ENCODE measurements around the gene GSTO2.

GSTO2 gene

DNA sequence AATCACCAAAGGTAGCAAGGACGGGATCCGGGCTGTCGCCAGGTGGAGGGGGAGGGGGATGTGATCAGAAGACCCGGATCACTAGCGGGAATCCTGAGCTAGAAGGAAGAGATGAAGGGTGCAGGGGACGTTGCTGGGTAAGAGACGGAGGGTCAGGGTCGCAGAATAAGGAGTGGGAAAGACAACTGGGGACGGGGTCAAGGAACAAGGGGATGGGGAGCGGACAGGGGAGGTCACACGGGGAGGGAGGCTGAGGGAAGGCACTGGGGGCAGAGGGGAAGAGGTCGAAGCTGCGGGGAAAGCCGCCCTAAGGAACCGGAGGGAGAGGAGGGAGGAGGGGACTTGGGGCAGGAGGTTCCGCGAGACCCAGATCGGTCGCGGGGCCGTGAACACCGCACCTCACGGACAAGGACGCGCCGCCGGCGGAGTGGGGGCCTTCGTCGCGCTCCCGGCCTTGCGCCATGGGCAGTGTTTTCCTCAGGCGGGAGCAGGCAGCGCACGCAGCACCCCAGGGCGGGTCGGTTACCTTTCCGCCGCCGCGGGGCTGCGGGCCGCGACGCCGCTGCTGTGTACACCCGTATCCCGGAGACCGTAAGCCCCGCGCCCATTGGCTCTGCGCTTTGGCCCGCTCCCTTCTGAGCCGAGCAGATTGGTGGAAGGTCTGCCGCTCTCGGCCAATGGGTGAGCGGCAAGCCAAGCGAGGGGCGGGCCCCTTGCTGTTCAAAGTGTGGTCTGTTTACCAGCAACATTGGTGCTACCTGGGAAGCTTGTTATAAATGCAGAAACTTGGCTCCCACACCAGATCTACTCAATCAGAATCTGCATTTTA, 37.0 kb upstream of the GSTO2 start, which contains the start of gene CFAP43 (continued):
- no peak for TF ChIP-seq ZNF473 (tag by site-specific recombination; IDR thresholded peaks at IDR 0.05)
- TF ChIP-seq, protein P1, sequence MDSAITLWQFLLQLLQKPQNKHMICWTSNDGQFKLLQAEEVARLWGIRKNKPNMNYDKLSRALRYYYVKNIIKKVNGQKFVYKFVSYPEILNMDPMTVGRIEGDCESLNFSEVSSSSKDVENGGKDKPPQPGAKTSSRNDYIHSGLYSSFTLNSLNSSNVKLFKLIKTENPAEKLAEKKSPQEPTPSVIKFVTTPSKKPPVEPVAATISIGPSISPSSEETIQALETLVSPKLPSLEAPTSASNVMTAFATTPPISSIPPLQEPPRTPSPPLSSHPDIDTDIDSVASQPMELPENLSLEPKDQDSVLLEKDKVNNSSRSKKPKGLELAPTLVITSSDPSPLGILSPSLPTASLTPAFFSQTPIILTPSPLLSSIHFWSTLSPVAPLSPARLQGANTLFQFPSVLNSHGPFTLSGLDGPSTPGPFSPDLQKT (IDR thresholded peaks at IDR 0.05; ENCODE audit: borderline replicate concordance, low read depth, low read length): no peak
- TF ChIP-seq HOXD13 (CRISPR knock-in tag; IDR thresholded peaks at IDR 0.05; ENCODE audit: borderline replicate concordance): no peak
- peak; percentile 39; the same call in 1 of the 2 replicates for TF ChIP-seq ZNF629 (tag by site-specific recombination; IDR thresholded peaks at IDR 0.05)
- TF ChIP-seq, protein P2, sequence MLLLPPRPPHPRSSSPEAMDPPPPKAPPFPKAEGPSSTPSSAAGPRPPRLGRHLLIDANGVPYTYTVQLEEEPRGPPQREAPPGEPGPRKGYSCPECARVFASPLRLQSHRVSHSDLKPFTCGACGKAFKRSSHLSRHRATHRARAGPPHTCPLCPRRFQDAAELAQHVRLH (tag by site-specific recombination; IDR thresholded peaks at IDR 0.05): no peak; the same call in 1 of the 2 replicates
- no peak for TF ChIP-seq GLI2 (tag by site-specific recombination; IDR thresholded peaks at IDR 0.05; ENCODE audit: borderline replicate concordance, low read depth)
- TF ChIP-seq MZF1 (tag by site-specific recombination; IDR thresholded peaks at IDR 0.05; ENCODE audit: borderline replicate concordance): no peak; the same call in 1 of the 2 replicates

DNA sequence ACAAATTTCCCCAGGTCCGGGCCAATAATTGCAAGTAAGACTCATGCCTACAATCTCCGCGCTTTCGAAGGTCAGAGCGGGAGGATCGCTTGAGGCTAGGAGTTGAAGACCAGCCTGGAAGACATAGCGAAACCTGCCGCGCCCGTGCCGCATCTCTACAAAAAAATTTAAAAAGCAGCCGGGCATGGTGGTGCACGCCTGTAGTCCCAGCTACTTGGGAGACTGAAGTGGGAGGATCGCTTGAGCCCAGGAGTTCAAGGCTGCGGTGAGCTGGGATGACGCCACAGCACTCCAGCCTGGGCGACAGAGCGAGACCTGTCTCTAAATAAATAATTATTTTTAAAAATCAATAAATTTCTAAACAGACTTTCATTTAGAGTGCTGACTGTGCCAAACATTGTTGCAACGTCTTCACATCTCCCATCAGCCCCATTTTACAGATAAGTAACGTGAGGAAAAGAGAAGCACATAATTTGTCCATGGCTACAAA, 36.3 kb upstream of the GSTO2 start:
- POLR2A ChIA-PET: interaction anchor here (0.9 to 1.7 kb wide), 2 partner anchors 20 to 22 kb away, joined by 3 to 16 read pairs; partner anchors contain the start of gene GSTO1
- H3K9me3 ChIP-seq (ENCODE audit: control insufficient read depth, insufficient read depth, low read depth, low read length): no peaks in the 10 kb centered on the region
- H3K36me3 ChIP-seq (ENCODE audit: control insufficient read depth in 2 of 2, insufficient read depth in 1 of 2, low read length in 2 of 2): no peaks in the 10 kb centered on the region
- H3K27ac ChIP-seq (ENCODE audit: extremely low read depth, low read depth, low read length): no peak overlapping the region; the same call in 1 of the 2 replicates
- H3K4me3 ChIP-seq (ENCODE audit: low read depth, low read length): peak overlapping the region; percentile 56
- CTCF ChIA-PET: interaction anchor here (0.8 to 2.2 kb wide), 6 partner anchors 11 to 347 kb away, joined by 3 to 9 read pairs (median 3); partner anchors contain the start of gene GSTO1
- H3K4me1 ChIP-seq (ENCODE audit: control insufficient read depth, insufficient read depth, low read length): no peaks in the 10 kb centered on the region
- TF ChIP-seq ZNF112 (tag by site-specific recombination; IDR thresholded peaks at IDR 0.05) (no peak), ZNF274 (IDR thresholded peaks at IDR 0.05; ENCODE audit: low read length) (no peak), ZNF274 (tag by site-specific recombination; IDR thresholded peaks at IDR 0.05; ENCODE audit: borderline replicate concordance) (no peak), ZNF768 (tag by site-specific recombination; IDR thresholded peaks at IDR 0.05) (no peak), ZNF214 (tag by site-specific recombination; IDR thresholded peaks at IDR 0.05; ENCODE audit: borderline replicate concordance) (no peak), ZNF776 (tag by site-specific recombination; IDR thresholded peaks at IDR 0.05; ENCODE audit: borderline replicate concordance) (no peak), ZNF561 (tag by site-specific recombination; IDR thresholded peaks at IDR 0.05; ENCODE audit: borderline replicate concordance) (no peak), ZNF146 (tag by site-specific recombination; IDR thresholded peaks at IDR 0.05) (no peak), ZNF169 (tag by site-specific recombination; IDR thresholded peaks at IDR 0.05) (no peak), OSR2 (tag by site-specific recombination; IDR thresholded peaks at IDR 0.05) (peak; percentile 1; the same call in 1 of the 2 replicates), HOXD13 (CRISPR knock-in tag; IDR thresholded peaks at IDR 0.05; ENCODE audit: borderline replicate concordance) (no peak), ZNF514 (tag by site-specific recombination; IDR thresholded peaks at IDR 0.05) (no peak), ZNF433 (tag by site-specific recombination; IDR thresholded peaks at IDR 0.05; ENCODE audit: low read depth) (no peak)
- TF ChIP-seq, protein P3, sequence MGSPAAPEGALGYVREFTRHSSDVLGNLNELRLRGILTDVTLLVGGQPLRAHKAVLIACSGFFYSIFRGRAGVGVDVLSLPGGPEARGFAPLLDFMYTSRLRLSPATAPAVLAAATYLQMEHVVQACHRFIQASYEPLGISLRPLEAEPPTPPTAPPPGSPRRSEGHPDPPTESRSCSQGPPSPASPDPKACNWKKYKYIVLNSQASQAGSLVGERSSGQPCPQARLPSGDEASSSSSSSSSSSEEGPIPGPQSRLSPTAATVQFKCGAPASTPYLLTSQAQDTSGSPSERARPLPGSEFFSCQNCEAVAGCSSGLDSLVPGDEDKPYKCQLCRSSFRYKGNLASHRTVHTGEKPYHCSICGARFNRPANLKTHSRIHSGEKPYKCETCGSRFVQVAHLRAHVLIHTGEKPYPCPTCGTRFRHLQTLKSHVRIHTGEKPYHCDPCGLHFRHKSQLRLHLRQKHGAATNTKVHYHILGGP (tag by site-specific recombination; IDR thresholded peaks at IDR 0.05): no peak
- TF ChIP-seq, protein P4, sequence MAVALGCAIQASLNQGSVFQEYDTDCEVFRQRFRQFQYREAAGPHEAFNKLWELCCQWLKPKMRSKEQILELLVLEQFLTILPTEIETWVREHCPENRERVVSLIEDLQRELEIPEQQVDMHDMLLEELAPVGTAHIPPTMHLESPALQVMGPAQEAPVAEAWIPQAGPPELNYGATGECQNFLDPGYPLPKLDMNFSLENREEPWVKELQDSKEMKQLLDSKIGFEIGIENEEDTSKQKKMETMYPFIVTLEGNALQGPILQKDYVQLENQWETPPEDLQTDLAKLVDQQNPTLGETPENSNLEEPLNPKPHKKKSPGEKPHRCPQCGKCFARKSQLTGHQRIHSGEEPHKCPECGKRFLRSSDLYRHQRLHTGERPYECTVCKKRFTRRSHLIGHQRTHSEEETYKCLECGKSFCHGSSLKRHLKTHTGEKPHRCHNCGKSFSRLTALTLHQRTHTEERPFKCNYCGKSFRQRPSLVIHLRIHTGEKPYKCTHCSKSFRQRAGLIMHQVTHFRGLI (tag by site-specific recombination; IDR thresholded peaks at IDR 0.05): peak; percentile 61
- TF ChIP-seq, protein P5, sequence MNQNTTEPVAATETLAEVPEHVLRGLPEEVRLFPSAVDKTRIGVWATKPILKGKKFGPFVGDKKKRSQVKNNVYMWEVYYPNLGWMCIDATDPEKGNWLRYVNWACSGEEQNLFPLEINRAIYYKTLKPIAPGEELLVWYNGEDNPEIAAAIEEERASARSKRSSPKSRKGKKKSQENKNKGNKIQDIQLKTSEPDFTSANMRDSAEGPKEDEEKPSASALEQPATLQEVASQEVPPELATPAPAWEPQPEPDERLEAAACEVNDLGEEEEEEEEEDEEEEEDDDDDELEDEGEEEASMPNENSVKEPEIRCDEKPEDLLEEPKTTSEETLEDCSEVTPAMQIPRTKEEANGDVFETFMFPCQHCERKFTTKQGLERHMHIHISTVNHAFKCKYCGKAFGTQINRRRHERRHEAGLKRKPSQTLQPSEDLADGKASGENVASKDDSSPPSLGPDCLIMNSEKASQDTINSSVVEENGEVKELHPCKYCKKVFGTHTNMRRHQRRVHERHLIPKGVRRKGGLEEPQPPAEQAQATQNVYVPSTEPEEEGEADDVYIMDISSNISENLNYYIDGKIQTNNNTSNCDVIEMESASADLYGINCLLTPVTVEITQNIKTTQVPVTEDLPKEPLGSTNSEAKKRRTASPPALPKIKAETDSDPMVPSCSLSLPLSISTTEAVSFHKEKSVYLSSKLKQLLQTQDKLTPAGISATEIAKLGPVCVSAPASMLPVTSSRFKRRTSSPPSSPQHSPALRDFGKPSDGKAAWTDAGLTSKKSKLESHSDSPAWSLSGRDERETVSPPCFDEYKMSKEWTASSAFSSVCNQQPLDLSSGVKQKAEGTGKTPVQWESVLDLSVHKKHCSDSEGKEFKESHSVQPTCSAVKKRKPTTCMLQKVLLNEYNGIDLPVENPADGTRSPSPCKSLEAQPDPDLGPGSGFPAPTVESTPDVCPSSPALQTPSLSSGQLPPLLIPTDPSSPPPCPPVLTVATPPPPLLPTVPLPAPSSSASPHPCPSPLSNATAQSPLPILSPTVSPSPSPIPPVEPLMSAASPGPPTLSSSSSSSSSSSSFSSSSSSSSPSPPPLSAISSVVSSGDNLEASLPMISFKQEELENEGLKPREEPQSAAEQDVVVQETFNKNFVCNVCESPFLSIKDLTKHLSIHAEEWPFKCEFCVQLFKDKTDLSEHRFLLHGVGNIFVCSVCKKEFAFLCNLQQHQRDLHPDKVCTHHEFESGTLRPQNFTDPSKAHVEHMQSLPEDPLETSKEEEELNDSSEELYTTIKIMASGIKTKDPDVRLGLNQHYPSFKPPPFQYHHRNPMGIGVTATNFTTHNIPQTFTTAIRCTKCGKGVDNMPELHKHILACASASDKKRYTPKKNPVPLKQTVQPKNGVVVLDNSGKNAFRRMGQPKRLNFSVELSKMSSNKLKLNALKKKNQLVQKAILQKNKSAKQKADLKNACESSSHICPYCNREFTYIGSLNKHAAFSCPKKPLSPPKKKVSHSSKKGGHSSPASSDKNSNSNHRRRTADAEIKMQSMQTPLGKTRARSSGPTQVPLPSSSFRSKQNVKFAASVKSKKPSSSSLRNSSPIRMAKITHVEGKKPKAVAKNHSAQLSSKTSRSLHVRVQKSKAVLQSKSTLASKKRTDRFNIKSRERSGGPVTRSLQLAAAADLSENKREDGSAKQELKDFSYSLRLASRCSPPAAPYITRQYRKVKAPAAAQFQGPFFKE (tag by site-specific recombination; IDR thresholded peaks at IDR 0.05; ENCODE audit: borderline replicate concordance): no peak
